ENCODE measurements around the gene IDH3G. TPM values are rescaled to one million over a fixed set of nuclear protein-coding genes. Genes with fewer than 3 reads are reported as not detected.
"Not testable (repeated sequence)": the region's sequence is repeated elsewhere in the genome, so short reads cannot be mapped to it uniquely, and the experiment has no call there.

The IDH3G gene
- total and polyA plus RNA-seq, 9 donors: 30.6 to 62.4 (median 53.9) TPM

DNA sequence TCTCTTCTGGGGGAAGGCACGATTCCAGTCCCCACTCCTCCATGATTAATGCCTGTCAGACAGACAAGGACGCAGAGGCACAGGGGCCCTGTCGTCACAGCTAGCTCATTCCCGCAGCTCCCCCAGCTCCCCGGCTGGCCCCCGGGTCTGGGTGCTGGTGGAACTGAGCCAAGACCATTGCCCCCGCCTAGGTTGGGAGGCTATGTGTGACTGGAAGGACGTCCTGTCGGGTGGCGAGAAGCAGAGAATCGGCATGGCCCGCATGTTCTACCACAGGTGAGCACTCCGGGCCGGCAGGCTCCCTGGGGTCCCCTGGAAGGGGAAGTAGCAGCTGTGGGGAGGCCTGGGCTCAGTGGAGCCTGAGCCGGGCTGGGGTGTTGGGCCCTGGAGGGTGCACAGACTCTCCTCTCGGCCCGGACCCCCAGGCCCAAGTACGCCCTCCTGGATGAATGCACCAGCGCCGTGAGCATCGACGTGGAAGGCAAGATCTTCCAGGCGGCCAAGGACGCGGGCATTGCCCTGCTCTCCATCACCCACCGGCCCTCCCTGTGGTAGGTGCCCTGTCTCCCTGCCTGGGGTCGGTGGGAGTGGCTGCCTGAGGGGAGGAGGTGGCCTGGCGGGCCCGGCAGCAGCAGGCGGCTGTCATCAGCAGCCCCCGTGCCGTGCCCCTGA lies 51.2 kb downstream of the IDH3G start:
- peaks cover 16% of the 10 kb centered on the region for H3K4me1 ChIP-seq (ENCODE audit: control insufficient read depth, insufficient read depth, low read length)
- not testable (repeated sequence) for H3K4me3 ChIP-seq (ENCODE audit: low read length); H3K27ac ChIP-seq (ENCODE audit: low read length); DNase-seq; H3K27me3 ChIP-seq (ENCODE audit: control insufficient read depth, insufficient read depth, low read length); H3K9me3 ChIP-seq (replicated peaks; ENCODE audit: control insufficient read depth, low read depth, low read length); H3K36me3 ChIP-seq (ENCODE audit: control insufficient read depth, insufficient read depth, low read length)
- 75% methylated on average over 6 of the region's 32 CpGs for WGBS (ENCODE audit: insufficient coverage)

DNA sequence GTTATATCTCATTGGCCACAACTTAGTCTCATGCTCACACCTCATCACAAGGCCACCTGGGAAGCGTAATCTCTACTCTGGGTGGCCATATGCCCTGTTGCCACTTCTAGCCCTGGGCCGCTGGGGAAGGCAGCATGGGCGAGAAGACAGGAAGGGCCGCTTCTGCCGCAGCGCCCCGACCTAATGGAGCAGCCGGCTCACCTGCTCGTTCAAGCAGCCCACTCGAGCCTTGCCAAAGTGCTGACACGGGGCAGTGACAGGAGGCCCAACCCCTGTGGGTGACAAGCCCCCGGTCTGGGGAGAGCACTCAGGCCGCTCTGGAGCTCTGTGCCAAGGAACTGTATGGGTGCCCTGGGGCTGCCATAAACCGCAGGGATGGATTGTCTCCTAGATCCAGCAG lies 52.1 kb downstream of the IDH3G start:
- not testable (repeated sequence) for H3K4me3 ChIP-seq (ENCODE audit: low read length)

DNA sequence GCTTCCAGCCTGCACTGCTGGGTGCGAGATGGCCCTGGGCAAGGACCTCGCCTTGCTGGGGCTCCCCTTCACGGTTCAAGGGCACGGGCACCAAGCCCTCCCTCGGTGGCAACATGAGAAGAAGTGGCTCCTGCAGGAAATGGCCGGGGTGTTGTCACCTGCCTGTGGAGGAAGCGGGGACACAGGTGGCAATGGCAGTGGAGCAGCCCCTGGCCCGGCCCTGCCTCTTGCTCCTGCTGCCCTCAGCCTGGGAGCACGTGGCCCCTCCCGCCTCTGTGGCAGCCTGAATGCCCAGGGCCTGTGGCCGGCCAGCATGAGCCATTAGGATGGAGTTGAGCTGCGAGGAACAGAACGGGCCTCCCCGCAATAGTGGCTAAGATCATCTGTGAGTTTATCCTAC lies 52.7 kb downstream of the IDH3G start:
- Histone ChIP-seq H3K9me3 (replicated peaks; ENCODE audit: control insufficient read depth, low read depth, low read length) (no peaks in the 10 kb centered on the region), H3K27me3 (ENCODE audit: control insufficient read depth, insufficient read depth, low read length) (no peaks in the 10 kb centered on the region), H3K4me3 (ENCODE audit: low read length) (no peak overlapping the region), H3K4me1 (ENCODE audit: control insufficient read depth, insufficient read depth, low read length) (peaks cover 19% of the 10 kb centered on the region), H3K27ac (ENCODE audit: low read length) (no peak overlapping the region), H3K36me3 (ENCODE audit: control insufficient read depth, insufficient read depth, low read length) (no peaks in the 10 kb centered on the region)
- no peak for DNase-seq
- WGBS (ENCODE audit: insufficient coverage): 88% methylated on average over 10 of the region's 14 CpGs

More for the DNA sequence above, 52.1 kb downstream of the IDH3G start:
- not testable (repeated sequence) for H3K36me3 ChIP-seq (ENCODE audit: control insufficient read depth, insufficient read depth, low read length); H3K27me3 ChIP-seq (ENCODE audit: control insufficient read depth, insufficient read depth, low read length); DNase-seq; H3K9me3 ChIP-seq (replicated peaks; ENCODE audit: control insufficient read depth, low read depth, low read length); H3K27ac ChIP-seq (ENCODE audit: low read length)
- WGBS (ENCODE audit: insufficient coverage): 96% methylated on average over 12 of the region's 14 CpGs
- H3K4me1 ChIP-seq (ENCODE audit: control insufficient read depth, insufficient read depth, low read length): peaks cover 16% of the 10 kb centered on the region

DNA sequence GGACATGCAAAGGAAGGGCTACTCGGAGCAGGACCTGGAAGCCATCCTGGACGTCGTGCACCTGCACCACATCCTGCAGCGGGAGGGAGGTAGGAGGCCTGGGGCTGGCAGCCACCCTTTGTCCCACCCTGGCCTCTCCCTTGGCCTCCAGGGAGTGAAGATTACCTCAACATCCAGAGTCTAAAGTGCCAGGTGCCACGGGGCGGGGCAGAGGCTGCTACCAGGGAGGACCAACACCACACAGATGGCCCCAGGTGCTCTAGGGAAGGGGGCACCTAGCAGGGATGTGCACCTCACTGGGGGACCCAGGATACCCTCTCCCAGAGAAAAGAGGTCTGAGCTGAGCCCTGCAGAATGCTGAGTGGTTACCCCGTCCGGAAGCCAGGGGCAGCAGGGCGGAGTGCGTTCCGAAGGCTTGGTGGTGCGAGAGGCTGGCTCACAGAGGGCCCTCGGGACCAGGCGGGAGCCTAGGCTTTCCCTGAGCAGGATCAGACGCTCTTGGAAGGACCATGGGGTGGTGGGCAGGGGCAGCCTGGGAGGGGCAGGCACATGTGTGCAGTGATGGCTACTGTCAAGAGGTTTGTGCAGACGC lies 53.4 kb downstream of the IDH3G start:
- Histone ChIP-seq H3K27me3 (ENCODE audit: control insufficient read depth, insufficient read depth, low read length) (no peaks in the 10 kb centered on the region), H3K36me3 (ENCODE audit: control insufficient read depth, insufficient read depth, low read length) (no peaks in the 10 kb centered on the region), H3K9me3 (replicated peaks; ENCODE audit: control insufficient read depth, low read depth, low read length) (no peaks in the 10 kb centered on the region), H3K4me1 (ENCODE audit: control insufficient read depth, insufficient read depth, low read length) (peaks cover 20% of the 10 kb centered on the region), H3K4me3 (ENCODE audit: low read length) (no peak overlapping the region), H3K27ac (ENCODE audit: low read length) (no peak overlapping the region)
- WGBS (ENCODE audit: insufficient coverage): 85% methylated on average over 13 of the region's 16 CpGs
- no peak for DNase-seq

DNA sequence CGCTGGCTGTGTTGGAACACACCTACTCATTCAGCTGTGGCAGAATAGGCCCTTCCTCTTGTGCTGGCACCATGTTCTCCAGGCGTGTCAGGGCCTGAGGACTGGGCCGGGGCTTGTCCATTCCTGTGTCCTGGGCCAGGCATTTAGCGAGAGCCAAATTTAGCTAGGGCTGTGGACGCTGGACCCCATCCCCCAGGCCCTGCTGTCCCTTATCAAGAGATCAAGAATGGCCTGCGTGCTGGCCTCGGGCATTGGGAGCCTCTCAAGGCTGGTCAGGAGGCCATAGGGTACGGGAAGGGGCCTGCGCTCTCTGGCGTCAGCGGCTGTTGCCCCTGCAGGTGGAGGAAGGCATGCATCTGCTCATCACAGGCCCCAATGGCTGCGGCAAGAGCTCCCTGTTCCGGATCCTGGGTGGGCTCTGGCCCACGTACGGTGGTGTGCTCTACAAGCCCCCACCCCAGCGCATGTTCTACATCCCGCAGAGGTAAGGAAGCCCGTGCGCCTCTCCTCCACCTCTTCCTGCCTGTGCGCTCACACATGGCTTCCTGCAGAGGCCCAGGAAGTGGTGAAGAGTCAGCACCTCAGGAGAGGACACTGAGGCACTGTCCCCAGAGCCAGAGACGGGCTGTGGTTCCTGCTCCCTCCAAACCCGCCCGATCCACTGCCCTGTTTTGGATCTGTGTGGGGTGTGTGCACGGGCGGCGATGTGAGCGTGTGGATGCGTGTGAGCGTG lies 54.3 kb downstream of the IDH3G start:
- H3K4me1 ChIP-seq (ENCODE audit: control insufficient read depth, insufficient read depth, low read length): peaks cover 20% of the 10 kb centered on the region
- no peak overlapping the region for H3K27ac ChIP-seq (ENCODE audit: low read length)
- H3K36me3 ChIP-seq (ENCODE audit: control insufficient read depth, insufficient read depth, low read length): peaks cover 3% of the 10 kb centered on the region
- H3K4me3 ChIP-seq (ENCODE audit: low read length): no peak overlapping the region
- no peak for DNase-seq
- H3K27me3 ChIP-seq (ENCODE audit: control insufficient read depth, insufficient read depth, low read length): no peaks in the 10 kb centered on the region
- peaks cover 1% of the 10 kb centered on the region for H3K9me3 ChIP-seq (replicated peaks; ENCODE audit: control insufficient read depth, low read depth, low read length)
- 80% methylated on average over 20 of the region's 29 CpGs for WGBS (ENCODE audit: insufficient coverage)

DNA sequence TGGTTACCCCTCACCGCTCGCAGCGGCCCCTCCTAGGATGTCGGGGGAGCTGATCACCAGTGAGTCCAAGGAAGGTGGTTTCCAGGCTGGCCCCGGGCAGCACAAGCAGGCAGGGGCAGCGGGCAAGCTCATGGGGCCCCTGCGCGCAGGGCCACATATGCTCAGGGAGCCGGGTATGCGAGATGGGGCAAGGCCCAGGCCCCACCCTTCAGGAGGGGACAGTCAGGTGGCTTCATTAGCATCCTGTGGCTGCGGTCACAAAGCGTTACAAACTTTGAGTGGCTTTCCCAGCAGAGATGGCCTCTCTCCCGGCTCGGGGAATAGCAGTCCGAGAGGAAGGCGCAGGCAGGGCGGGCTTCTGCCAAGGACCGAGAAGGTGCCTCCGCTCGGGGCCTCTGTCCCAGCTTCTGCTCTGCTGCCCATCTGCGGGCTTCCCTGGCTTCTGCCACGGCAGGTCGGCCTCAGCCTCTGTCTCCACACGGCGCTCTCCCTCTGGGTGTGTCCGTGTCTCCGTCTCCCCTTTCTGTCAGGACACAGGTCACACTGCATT lies 56.0 kb downstream of the IDH3G start:
- no peaks in the 10 kb centered on the region for H3K27me3 ChIP-seq (ENCODE audit: control insufficient read depth, insufficient read depth, low read length)
- 87% methylated on average over 25 of the region's 27 CpGs for WGBS (ENCODE audit: insufficient coverage)

DNA sequence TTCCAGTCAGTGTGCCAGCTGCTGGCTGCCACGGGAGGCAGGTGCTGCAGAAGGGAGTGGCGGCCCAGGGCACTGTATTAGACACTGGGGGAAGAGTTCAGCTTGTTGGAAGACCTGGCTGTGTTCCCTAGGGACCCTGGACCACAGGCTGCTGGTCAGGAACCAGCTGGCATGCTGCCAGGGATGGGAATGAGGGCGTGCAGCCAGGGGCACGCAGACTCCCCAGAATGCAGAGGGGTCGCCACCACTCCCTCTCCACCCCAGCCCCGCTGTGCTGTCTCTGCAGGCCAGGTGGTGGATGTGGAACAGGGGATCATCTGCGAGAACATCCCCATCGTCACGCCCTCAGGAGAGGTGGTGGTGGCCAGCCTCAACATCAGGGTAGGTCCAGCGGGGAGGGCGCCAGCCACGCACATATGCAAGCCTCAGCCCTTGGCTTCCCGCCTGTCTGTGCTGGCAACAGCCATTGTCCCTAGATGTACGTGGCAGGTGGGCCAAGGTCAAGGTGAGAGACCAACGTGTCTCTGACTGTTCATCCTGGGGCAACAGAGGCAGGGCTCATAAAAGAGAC lies 57.2 kb downstream of the IDH3G start:
- peaks cover 2% of the 10 kb centered on the region for H3K9me3 ChIP-seq (replicated peaks; ENCODE audit: control insufficient read depth, low read depth, low read length)
- WGBS (ENCODE audit: insufficient coverage): 74% methylated on average over 8 of the region's 15 CpGs
- peaks cover 4% of the 10 kb centered on the region for H3K4me1 ChIP-seq (ENCODE audit: control insufficient read depth, insufficient read depth, low read length)
- no peak overlapping the region for H3K27ac ChIP-seq (ENCODE audit: low read length)
- H3K27me3 ChIP-seq (ENCODE audit: control insufficient read depth, insufficient read depth, low read length): no peaks in the 10 kb centered on the region
- DNase-seq: no peak
- H3K36me3 ChIP-seq (ENCODE audit: control insufficient read depth, insufficient read depth, low read length): peaks cover 3% of the 10 kb centered on the region
- H3K4me3 ChIP-seq (ENCODE audit: low read length): no peak overlapping the region

More for the DNA sequence above, 56.0 kb downstream of the IDH3G start:
- no peak overlapping the region for H3K27ac ChIP-seq (ENCODE audit: low read length)
- H3K4me1 ChIP-seq (ENCODE audit: control insufficient read depth, insufficient read depth, low read length): peaks cover 6% of the 10 kb centered on the region
- no peak for DNase-seq
- H3K4me3 ChIP-seq (ENCODE audit: low read length): no peak overlapping the region
- H3K9me3 ChIP-seq (replicated peaks; ENCODE audit: control insufficient read depth, low read depth, low read length): peaks cover 2% of the 10 kb centered on the region
- H3K36me3 ChIP-seq (ENCODE audit: control insufficient read depth, insufficient read depth, low read length): peaks cover 3% of the 10 kb centered on the region

DNA sequence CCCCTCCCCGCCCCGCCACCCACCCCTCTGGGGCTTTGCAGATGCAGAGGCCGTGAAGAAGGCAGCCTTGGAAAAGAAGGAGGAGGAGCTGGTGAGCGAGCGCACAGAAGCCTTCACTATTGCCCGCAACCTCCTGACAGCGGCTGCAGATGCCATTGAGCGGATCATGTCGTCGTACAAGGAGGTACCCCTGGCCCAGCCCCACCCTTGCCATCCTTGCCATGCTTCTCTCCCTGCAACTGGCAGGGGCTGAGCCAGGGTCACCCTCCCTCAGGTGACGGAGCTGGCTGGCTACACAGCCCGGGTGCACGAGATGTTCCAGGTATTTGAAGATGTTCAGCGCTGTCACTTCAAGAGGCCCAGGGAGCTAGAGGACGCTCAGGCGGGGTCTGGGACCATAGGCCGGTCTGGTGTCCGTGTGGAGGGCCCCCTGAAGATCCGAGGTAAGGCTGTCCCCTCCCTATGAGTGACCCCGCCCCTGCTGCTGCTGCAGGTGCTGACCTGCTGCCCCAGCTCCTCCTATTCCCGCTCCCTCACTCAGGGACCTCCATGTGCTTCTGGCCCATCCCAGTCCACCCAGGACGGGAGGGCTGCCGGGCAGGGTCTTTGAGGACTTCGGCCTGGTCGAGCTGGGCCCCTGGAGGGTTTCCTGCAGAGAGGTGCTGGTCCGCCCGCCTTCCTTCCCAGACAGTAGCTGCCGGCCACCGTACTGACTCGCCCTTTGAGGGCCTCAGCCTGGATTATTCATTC lies 57.9 kb downstream of the IDH3G start:
- Histone ChIP-seq H3K36me3 (ENCODE audit: control insufficient read depth, insufficient read depth, low read length) (peaks cover 3% of the 10 kb centered on the region), H3K9me3 (replicated peaks; ENCODE audit: control insufficient read depth, low read depth, low read length) (peaks cover 2% of the 10 kb centered on the region), H3K4me3 (ENCODE audit: low read length) (no peak overlapping the region), H3K27me3 (ENCODE audit: control insufficient read depth, insufficient read depth, low read length) (no peaks in the 10 kb centered on the region), H3K4me1 (ENCODE audit: control insufficient read depth, insufficient read depth, low read length) (peaks cover 4% of the 10 kb centered on the region), H3K27ac (ENCODE audit: low read length) (no peak overlapping the region)
- no peak for DNase-seq
- 80% methylated on average over 23 of the region's 30 CpGs for WGBS (ENCODE audit: insufficient coverage)
